Esophagus squamous epithelium (tissue), 5 donors: Measurements from ENCODE around the gene PNKD. TPM values are rescaled to one million over a fixed set of nuclear protein-coding genes. Genes with fewer than 3 reads are reported as not detected.

Experiments used
- DNase-seq: peaks from one replicate; lab custom pipeline; 2025; lab: John Stamatoyannopoulos, UW
- H3K27ac ChIP-seq, 4 donors: fragments of 200-600 bp; sonication (generic); one replicate each; pipeline ENCODE4 v1.5.1; 2016 to 2019; ENCODE audit warnings: mild to moderate bottlenecking in 1 of 4
- H3K27me3 ChIP-seq, 4 donors: fragments of 200-600 bp; sonication (generic); 1 replicate in 3 of 4; 2 replicates in 1 of 4; pipeline versions ENCODE4 v1.5.1 to v1.6.0; 2017 to 2021; ENCODE audit warnings: antibody characterized with exemption in 1 of 4
- H3K36me3 ChIP-seq, 3 donors: fragments of 200-600 bp; sonication (generic); one replicate each; pipeline ENCODE4 v1.5.1; 2016 to 2019
- H3K4me1 ChIP-seq, 3 donors: fragments of 200-600 bp; sonication (generic); one replicate each; pipeline ENCODE4 v1.5.1; 2017 to 2019
- H3K4me3 ChIP-seq, 4 donors: fragments of 200-600 bp; sonication (generic); 1 replicate in 3 of 4; 2 replicates in 1 of 4; pipeline ENCODE4 v1.5.1; 2016 to 2019; ENCODE audit warnings: mild to moderate bottlenecking in 2 of 4, moderate library complexity in 1 of 4
- H3K9me3 ChIP-seq, 3 donors: fragments of 200-600 bp; sonication (generic); one replicate each; pipeline ENCODE4 v1.5.1; 2016 to 2019
- POLR2A ChIP-seq, 4 donors: fragments of 450-650 bp; IDR thresholded peaks; one replicate each; pipeline ENCODE4 v1.6.1; 2017; ENCODE audit warnings: antibody characterized with exemption in 4 of 4, mild to moderate bottlenecking in 4 of 4, moderate library complexity in 3 of 4
- WGBS, 2 donors: methylation state at CpG; one replicate each; pipeline ENCODE4 v1.1.5; 2018; 5-methylcytosine and 5-hydroxymethylcytosine counted together
- intact Hi-C: fragments of 100-400 bp; cut with DNase I; formaldehyde crosslinking; loops from one replicate; pipeline ENCODE4 v1.15.0; 2022
- total RNA-seq, 4 donors: library from RNA; depleted of rRNA; stranded (reverse); fragments of >200 nt; gene quantifications; one replicate each; pipeline ENCODE4 v1.1.0, GENCODE V29; 2016
- TF ChIP-seq, protein P1 (sequence below), 6 experiments: fragments of 450-650 bp in 4 of 6; fragments of 200-600 bp in 2 of 6; sonication (generic) in 2 of 6; IDR thresholded peaks; one replicate each; pipeline ENCODE4 v1.5.1; 2016 to 2019; ENCODE audit warnings: antibody characterized with exemption in 6 of 6, mild to moderate bottlenecking in 4 of 6, moderate library complexity in 4 of 6
- donor health status: DM: yes; HTN: yes; CAD: no.

The PNKD gene
- total RNA-seq, 4 donors from 2014 or later: 19.7 to 34.3 (median 28.0) TPM

- DNase-seq: no peak
- Histone ChIP-seq H3K4me1 (peaks cover 0 to 9% (median 0%) of the 10 kb centered on the region in 3 donors), H3K27me3 (no peaks in the 10 kb centered on the region), H3K9me3 (no peaks in the 10 kb centered on the region), H3K4me3 (no peak overlapping the region), H3K27ac (no peak overlapping the region), H3K36me3 (peaks cover 0 to 15% (median 0%) of the 10 kb centered on the region in 3 donors)
- WGBS, 2 donors: 83 to 98% methylated on average over 7 to 8 of the region's 8 CpGs
- intact Hi-C loops: no loop called here
- no peak for TF ChIP-seq POLR2A (IDR thresholded peaks at IDR 0.05)
- TF ChIP-seq, protein P1, sequence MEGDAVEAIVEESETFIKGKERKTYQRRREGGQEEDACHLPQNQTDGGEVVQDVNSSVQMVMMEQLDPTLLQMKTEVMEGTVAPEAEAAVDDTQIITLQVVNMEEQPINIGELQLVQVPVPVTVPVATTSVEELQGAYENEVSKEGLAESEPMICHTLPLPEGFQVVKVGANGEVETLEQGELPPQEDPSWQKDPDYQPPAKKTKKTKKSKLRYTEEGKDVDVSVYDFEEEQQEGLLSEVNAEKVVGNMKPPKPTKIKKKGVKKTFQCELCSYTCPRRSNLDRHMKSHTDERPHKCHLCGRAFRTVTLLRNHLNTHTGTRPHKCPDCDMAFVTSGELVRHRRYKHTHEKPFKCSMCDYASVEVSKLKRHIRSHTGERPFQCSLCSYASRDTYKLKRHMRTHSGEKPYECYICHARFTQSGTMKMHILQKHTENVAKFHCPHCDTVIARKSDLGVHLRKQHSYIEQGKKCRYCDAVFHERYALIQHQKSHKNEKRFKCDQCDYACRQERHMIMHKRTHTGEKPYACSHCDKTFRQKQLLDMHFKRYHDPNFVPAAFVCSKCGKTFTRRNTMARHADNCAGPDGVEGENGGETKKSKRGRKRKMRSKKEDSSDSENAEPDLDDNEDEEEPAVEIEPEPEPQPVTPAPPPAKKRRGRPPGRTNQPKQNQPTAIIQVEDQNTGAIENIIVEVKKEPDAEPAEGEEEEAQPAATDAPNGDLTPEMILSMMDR (IDR thresholded peaks at IDR 0.05): no peak
Observed at GRCh38 chr2:218341381-218341780, 71.1 kb downstream of the PNKD start.

DNA sequence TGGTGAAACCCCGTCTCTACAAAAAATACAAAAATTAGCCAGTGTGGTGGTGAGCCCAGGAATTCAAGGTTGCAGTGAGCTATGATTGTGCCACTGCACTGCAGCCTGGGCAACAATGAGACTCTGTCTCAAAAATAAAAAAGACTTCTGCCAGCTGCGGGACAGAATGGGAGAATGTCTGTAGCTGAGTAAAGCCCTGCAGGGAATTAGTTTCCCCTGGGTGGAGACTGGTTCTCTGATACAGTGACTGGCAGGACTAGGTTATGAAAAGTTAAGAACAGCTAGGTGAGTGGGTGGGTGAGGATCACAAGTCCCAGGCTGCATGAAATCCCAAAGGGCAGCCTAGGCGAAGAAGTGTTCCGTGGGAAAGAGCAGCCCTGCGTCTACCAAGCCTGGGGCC is 72.5 kb downstream of the PNKD start:
- Histone ChIP-seq H3K27ac (no peak overlapping the region), H3K9me3 (no peaks in the 10 kb centered on the region), H3K4me1 (peaks cover 0 to 9% (median 0%) of the 10 kb centered on the region in 3 donors), H3K36me3 (peaks cover 0 to 15% (median 0%) of the 10 kb centered on the region in 3 donors), H3K27me3 (no peaks in the 10 kb centered on the region), H3K4me3 (no peak overlapping the region)
- DNase-seq: no peak
- 76 to 92% methylated on average over 2 to 5 of the region's 5 CpGs for WGBS, 2 donors
- no peak for TF ChIP-seq POLR2A (IDR thresholded peaks at IDR 0.05)
- TF ChIP-seq, protein P1 (IDR thresholded peaks at IDR 0.05): no peak
- intact Hi-C loops: no loop called here

DNA sequence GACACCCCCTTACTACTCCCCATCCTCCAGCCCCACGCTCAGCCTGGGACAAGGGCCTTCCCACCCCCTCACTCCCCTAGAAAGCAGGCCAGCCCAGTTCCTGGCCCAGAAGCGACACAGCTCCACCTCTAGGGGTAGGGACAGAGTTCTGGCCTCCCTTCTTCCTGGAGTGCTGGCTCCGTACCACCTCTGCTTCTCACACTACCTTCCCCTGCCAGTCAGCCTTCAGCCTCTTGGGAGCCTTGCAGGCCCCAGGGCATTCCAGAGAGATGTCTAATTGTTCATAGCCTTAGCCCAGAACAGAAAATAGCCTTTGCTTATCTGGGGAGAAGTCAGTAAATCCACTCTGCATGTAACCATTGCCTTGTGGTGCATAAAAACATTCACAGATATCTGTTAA is 73.3 kb downstream of the PNKD start:
- DNase-seq: no peak
- peaks cover 0 to 9% (median 0%) of the 10 kb centered on the region in 3 donors for H3K4me1 ChIP-seq
- TF ChIP-seq, protein P1 (IDR thresholded peaks at IDR 0.05): no peak
- TF ChIP-seq POLR2A (IDR thresholded peaks at IDR 0.05): no peak
- 63 to 79% methylated on average over 1 to 2 of the region's 3 CpGs for WGBS, 2 donors
- intact Hi-C loops: no loop called here
- no peak overlapping the region for H3K4me3 ChIP-seq
- H3K9me3 ChIP-seq: no peaks in the 10 kb centered on the region
- H3K36me3 ChIP-seq: peaks cover 0 to 15% (median 0%) of the 10 kb centered on the region in 3 donors
- H3K27me3 ChIP-seq: no peaks in the 10 kb centered on the region
- H3K27ac ChIP-seq: no peak overlapping the region

DNA sequence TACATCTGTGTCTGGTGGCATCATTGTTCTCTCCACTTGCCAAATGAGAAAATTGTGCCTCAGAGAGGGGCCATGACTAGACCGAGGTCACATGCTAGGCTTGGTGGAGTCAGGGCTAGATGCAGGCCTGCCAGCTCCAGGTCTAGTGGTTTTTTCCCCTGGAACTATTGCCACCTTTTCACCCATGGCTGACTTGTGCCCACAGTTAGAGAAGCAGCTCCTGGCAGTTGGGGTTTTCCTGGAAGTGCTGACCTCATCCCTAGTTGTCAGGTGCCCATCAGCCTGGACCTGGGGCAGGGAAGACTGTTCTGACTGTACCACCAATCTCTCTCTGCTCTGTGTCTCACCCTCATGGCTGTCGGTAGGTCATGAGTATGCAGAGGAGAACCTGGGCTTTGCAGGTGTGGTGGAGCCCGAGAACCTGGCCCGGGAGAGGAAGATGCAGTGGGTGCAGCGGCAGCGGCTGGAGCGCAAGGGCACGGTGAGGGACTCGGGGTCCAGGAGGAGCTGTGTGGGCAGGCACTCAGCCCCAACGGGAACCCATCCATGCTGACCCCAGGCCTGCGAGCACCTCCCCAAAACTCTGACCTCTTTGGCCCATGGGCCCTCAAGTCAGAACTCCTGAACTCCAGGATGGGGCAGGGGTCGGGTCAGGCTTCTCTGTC is 73.9 kb downstream of the PNKD start:
- Histone ChIP-seq H3K4me3 (no peak overlapping the region), H3K27ac (no peak overlapping the region), H3K4me1 (peaks cover 0 to 9% (median 0%) of the 10 kb centered on the region in 3 donors), H3K9me3 (no peaks in the 10 kb centered on the region), H3K27me3 (no peaks in the 10 kb centered on the region), H3K36me3 (peaks cover 0 to 15% (median 0%) of the 10 kb centered on the region in 3 donors)
- no peak for TF ChIP-seq POLR2A (IDR thresholded peaks at IDR 0.05)
- TF ChIP-seq, protein P1 (IDR thresholded peaks at IDR 0.05): no peak
- WGBS, 2 donors: 78 to 95% methylated on average over 2 to 7 of the region's 12 CpGs
- no peak for DNase-seq
- intact Hi-C loops: no loop called here

DNA sequence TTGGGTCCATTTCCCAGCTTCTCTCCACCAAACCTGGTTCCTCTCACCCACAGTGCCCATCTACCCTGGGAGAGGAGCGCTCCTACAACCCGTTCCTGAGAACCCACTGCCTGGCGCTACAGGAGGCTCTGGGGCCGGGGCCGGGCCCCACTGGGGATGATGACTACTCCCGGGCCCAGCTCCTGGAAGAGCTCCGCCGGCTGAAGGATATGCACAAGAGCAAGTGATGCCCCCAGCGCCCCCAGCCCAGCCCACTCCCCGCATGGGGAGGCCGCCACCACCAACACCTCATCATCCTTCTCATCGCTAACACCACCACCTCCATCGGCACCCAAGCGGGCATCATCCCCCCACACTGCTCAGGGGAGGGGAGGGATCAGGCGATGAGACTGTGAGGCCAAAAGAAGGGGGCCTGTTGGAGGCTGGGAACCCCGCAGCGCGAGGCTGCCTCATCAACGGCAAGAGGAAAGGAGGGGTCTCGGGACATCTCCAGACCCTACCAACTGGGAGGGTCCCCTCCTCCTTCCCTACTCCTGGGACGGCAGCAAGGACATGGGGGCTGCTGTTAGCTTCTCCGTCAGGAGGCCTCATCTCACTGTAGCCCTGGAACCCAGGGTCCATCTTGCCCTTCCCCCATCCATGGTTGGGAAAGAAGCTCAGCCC is 74.6 kb downstream of the PNKD start:
- intact Hi-C loops: loop anchor here (5.0 kb wide), 1 partner anchor 38 kb away; no protein-coding TSS in a partner anchor
- H3K4me1 ChIP-seq: peaks cover 0 to 9% (median 0%) of the 10 kb centered on the region in 3 donors
- 91 to 97% methylated on average over 8 to 11 of the region's 22 CpGs for WGBS, 2 donors
- no peak overlapping the region for H3K27ac ChIP-seq
- no peak overlapping the region for H3K4me3 ChIP-seq
- no peak for DNase-seq
- TF ChIP-seq, protein P1 (IDR thresholded peaks at IDR 0.05): no peak
- TF ChIP-seq POLR2A (IDR thresholded peaks at IDR 0.05): no peak
- H3K9me3 ChIP-seq: no peaks in the 10 kb centered on the region
- H3K27me3 ChIP-seq: no peaks in the 10 kb centered on the region
- peaks cover 0 to 15% (median 0%) of the 10 kb centered on the region in 3 donors for H3K36me3 ChIP-seq
